RWPE2 (cell line): ENCODE measurements around the gene HSPA5.
"Not testable (repeated sequence)": the region's sequence is repeated elsewhere in the genome, so short reads cannot be mapped to it uniquely, and the experiment has no call there.

Experiments
- ATAC-seq: fragments of 200-7000 bp; cut with Tn5 transposase; 3 replicates; pipeline ENCODE4 v1.9.1; 2021; ENCODE audit warnings: low read depth
- DNase-seq: peaks from one replicate; pipeline ENCODE4 v3.0.0-alpha.2; 2020; ENCODE audit warnings: low spot score
- H3K27ac ChIP-seq: fragments of 450-650 bp; 2 replicates; pipeline ENCODE4 v1.5.1; 2017; ENCODE audit warnings: mild to moderate bottlenecking; ENCODE audit not compliant: poor library complexity, severe bottlenecking
- H3K27me3 ChIP-seq: fragments of 250-450 bp; sonication (Bioruptor Pico); 2 replicates; pipeline ENCODE4 v1.5.1; 2021; ENCODE audit warnings: mild to moderate bottlenecking, moderate library complexity; ENCODE audit not compliant: insufficient read depth, poor library complexity, severe bottlenecking
- H3K36me3 ChIP-seq: fragments of 250-450 bp; sonication (Bioruptor Pico); 2 replicates; pipeline ENCODE4 v1.5.1; 2020; ENCODE audit warnings: low read depth, mild to moderate bottlenecking, moderate library complexity
- H3K4me1 ChIP-seq: fragments of 250-450 bp; sonication (Bioruptor Pico); 2 replicates; pipeline ENCODE4 v1.5.1; 2021; ENCODE audit warnings: mild to moderate bottlenecking, moderate library complexity; ENCODE audit not compliant: insufficient read depth, poor library complexity, severe bottlenecking
- H3K4me3 ChIP-seq: fragments of 250-450 bp; sonication (Bioruptor Pico); 2 replicates; pipeline ENCODE4 v1.5.1; 2021; ENCODE audit warnings: mild to moderate bottlenecking, moderate library complexity; ENCODE audit not compliant: severe bottlenecking
- H3K9me3 ChIP-seq: fragments of 250-450 bp; sonication (Bioruptor Pico); 2 replicates; pipeline ENCODE4 v1.5.1; 2021; ENCODE audit warnings: mild to moderate bottlenecking, moderate library complexity; ENCODE audit not compliant: severe bottlenecking
- CTCF ChIP-seq: fragments of 450-650 bp; IDR thresholded peaks from one replicate; pipeline ENCODE4 v1.5.1; 2017; ENCODE audit warnings: mild to moderate bottlenecking, moderate library complexity; ENCODE audit not compliant: poor library complexity, severe bottlenecking

HSPA5 gene

DNA sequence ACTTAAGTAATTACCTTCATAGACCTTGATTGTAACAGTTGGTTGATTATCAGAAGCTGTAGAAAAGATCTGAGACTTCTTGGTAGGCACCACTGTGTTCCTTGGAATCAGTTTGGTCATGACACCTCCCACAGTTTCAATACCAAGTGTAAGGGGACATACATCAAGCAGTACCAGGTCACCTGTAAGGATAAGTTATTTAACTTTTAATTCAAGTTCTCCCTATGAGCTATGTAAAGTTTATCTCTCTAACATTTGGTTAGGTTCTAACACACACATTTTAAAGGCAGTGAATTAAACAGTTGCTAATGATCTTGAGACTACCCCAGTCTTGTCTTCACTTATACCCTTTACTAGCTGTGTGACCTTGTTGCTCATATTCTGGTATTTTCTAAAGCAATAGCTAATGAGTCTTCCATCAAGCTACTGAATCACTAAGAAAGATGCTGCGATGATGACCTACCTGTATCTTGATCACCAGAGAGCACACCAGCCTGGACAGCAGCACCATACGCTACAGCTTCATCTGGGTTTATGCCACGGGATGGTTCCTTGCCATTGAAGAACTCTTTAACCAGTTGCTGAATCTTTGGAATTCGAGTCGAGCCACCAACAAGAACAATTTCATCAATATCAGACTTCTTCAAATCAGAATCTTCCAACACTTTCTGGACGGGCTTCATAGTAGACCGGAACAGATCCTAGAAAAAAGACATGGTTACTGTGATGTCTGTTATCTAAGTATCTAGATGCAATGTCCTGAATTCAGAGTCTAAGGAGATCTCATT is 2.8 kb downstream of the HSPA5 start:
- Histone ChIP-seq H3K36me3 (peaks cover 72% of the 10 kb centered on the region), H3K27me3 (no peaks in the 10 kb centered on the region), H3K27ac (peak overlapping the region; percentile 80), H3K4me1 (peaks cover 31% of the 10 kb centered on the region), H3K4me3 (peak overlapping the region; percentile 74), H3K9me3 (no peaks in the 10 kb centered on the region)
- TF ChIP-seq CTCF, result no peak
- no peak for DNase-seq
- no peak for ATAC-seq

GRCh38 chr9:125236520-125237159 is 4.5 kb downstream of the HSPA5 start:
- H3K9me3 ChIP-seq, H3K27me3 ChIP-seq, H3K4me3 ChIP-seq, ATAC-seq, DNase-seq: not testable (repeated sequence)
- Histone ChIP-seq H3K36me3 (peaks cover 79% of the 10 kb centered on the region), H3K4me1 (peaks cover 26% of the 10 kb centered on the region), H3K27ac (peak overlapping the region; percentile 80)

GRCh38 chr9:125235804-125236519 is 5.2 kb downstream of the HSPA5 start:
- Histone ChIP-seq H3K27me3 (no peaks in the 10 kb centered on the region), H3K4me1 (peaks cover 26% of the 10 kb centered on the region), H3K27ac (peak overlapping the region; percentile 80), H3K4me3 (no peak overlapping the region), H3K9me3 (no peaks in the 10 kb centered on the region), H3K36me3 (peaks cover 78% of the 10 kb centered on the region)
- DNase-seq (no peak), ATAC-seq (no peak)
- no peak for TF ChIP-seq CTCF

DNA sequence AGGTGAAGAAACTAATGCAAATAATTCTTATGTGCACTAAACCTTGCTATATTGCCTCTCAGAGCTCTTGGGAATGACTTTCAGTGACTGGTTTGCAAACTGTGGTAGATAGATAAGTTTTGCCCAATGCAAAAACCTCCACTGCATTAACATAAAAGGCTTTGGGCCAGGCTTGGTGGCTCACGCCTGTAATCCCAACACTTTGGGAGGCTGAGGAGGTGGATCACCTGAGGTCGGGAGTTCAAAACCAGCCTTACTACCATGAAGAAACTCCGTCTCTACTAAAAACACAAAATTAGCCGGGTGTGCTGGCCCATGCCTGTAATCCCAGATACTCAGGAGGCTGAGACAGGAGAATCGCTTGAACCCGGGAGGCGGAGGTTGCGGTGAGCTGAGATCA is 7.0 kb downstream of the HSPA5 start:
- H3K27ac ChIP-seq, result peak overlapping the region; percentile 42
- H3K4me1 ChIP-seq, result peaks cover 26% of the 10 kb centered on the region
- H3K4me3 ChIP-seq, H3K27me3 ChIP-seq, DNase-seq, H3K9me3 ChIP-seq: not testable (repeated sequence)
- peaks cover 60% of the 10 kb centered on the region for H3K36me3 ChIP-seq
- ATAC-seq, result peak; percentile 18

- Histone ChIP-seq H3K36me3 (peaks cover 55% of the 10 kb centered on the region), H3K27ac (peak overlapping the region; percentile 42), H3K27me3 (no peaks in the 10 kb centered on the region), H3K4me1 (peaks cover 25% of the 10 kb centered on the region), H3K4me3 (no peak overlapping the region), H3K9me3 (no peaks in the 10 kb centered on the region)
- TF ChIP-seq CTCF, result no peak
- ATAC-seq (peak; percentile 75), DNase-seq (no peak)
Observed at GRCh38 chr9:125233678-125234077, 7.5 kb downstream of the HSPA5 start.
